Psoas muscle (tissue), 8 donors: ENCODE results near the gene TBC1D1. TPM values are rescaled to one million over a fixed set of nuclear protein-coding genes. Genes with fewer than 3 reads are reported as not detected.

Source experiments
- ATAC-seq, 4 donors: fragments of 200-7000 bp; cut with Tn5 transposase; one replicate each; pipeline ENCODE4 v1.9.1; 2020; ENCODE audit warnings: moderate library complexity in 3 of 4, mild to moderate bottlenecking in 2 of 4
- DNase-seq, 2 donors: peaks; one replicate each; pipeline ENCODE4 v3.0.0-alpha.2; 2020
- H3K27ac ChIP-seq: fragments of 200-600 bp; one replicate; pipeline ENCODE4 v1.8.0; 2022
- H3K27me3 ChIP-seq, 3 donors: fragments of 200-600 bp in 1 of 3; one replicate each; pipeline versions ENCODE4 v1.6.1 to v1.8.0; 2013 to 2022; ENCODE audit warnings: low read length in 2 of 3, mild to moderate bottlenecking in 2 of 3, moderate library complexity in 1 of 3; ENCODE audit not compliant: insufficient read depth in 3 of 3
- H3K36me3 ChIP-seq, 2 donors: fragments of 200-600 bp in 1 of 2; one replicate each; pipeline versions ENCODE4 v1.6.1 to v1.8.0; 2013 to 2022; ENCODE audit warnings: low read depth in 1 of 2, mild to moderate bottlenecking in 1 of 2, moderate library complexity in 1 of 2; ENCODE audit not compliant: insufficient read depth in 1 of 2
- H3K4me1 ChIP-seq: fragments of 200-600 bp; one replicate; pipeline ENCODE4 v1.8.0; 2022
- H3K4me3 ChIP-seq: fragments of 200-600 bp; one replicate; pipeline ENCODE4 v1.8.0; 2022; ENCODE audit warnings: mild to moderate bottlenecking
- H3K9me3 ChIP-seq: fragments of 200-600 bp; one replicate; pipeline ENCODE4 v1.8.0; 2022
- CTCF ChIP-seq: fragments of 200-600 bp; IDR thresholded peaks from one replicate; pipeline ENCODE4 v1.8.0; 2022; ENCODE audit warnings: antibody characterized with exemption
- WGBS, 3 donors: extraction: QIAGEN DNeasy Blood & Tissue Kit; methylation state at CpG; one replicate each; pipeline versions ENCODE4 v1.1.6 to v1.1.7; 2013; 5-methylcytosine and 5-hydroxymethylcytosine counted together
- intact Hi-C, 2 donors: fragments of 100-400 bp; cut with DNase I; formaldehyde crosslinking; loops; one replicate each; pipeline versions ENCODE4 v1.11.0 to v1.14.2; 2022
- polyA plus RNA-seq, 3 donors: library from polyadenylated mRNA; stranded (reverse); fragments of 200-250 nt; gene quantifications; one replicate each; pipeline ENCODE4 v1.2.3, GENCODE V29; 2013
- total RNA-seq, 4 donors: library from RNA; stranded (reverse); fragmentation: NEBNext Ultra II Directional in 2 of 4; extraction: Animal tissue kit (Norgen Biotek cat#: 25700) in 2 of 4; gene quantifications; one replicate each; pipeline versions ENCODE4 v1.2.1 to v1.2.4, GENCODE V29; 2021 to 2023
- donor health status: healthy with polysubstance abuse.
- donor health status: DM: no; HTN: no; CAD: no; lungs with moderate emphysema.
- donor health status: Bipolar disorder and iron deficiency.
- donor health status: healthy.
- donor health status: DM: yes; HTN: yes; CAD: no.
- donor health status: DM: no; HTN: no; CAD: no.
- donor health status: DM: no; HTN: no; CAD: no.
- donor health status: DM: yes; HTN: yes; CAD: no.

The TBC1D1 gene
- total and polyA plus RNA-seq, 7 donors: 18.1 to 130 (median 42.5) TPM

- intact Hi-C loops: no loop called here
- ATAC-seq (peak in 2 of 4 donors; percentile 36 to 38), DNase-seq (no peak)
- WGBS, 3 donors: 55 to 85% (median 55%) methylated on average over 4 of the region's 4 CpGs
- Histone ChIP-seq H3K4me1 (peaks cover 4% of the 10 kb centered on the region), H3K36me3 (no peaks in the 10 kb centered on the region), H3K27ac (no peak overlapping the region), H3K27me3 (no peaks in the 10 kb centered on the region), H3K4me3 (no peak overlapping the region), H3K9me3 (no peaks in the 10 kb centered on the region)
- TF ChIP-seq CTCF: no peak
Measured at GRCh38 chr4:37948542-37948941, 57.7 kb downstream of the TBC1D1 start.

GRCh38 chr4:37949636-37950426 is 58.9 kb downstream of the TBC1D1 start:
- H3K27me3 ChIP-seq: no peaks in the 10 kb centered on the region
- H3K9me3 ChIP-seq: no peaks in the 10 kb centered on the region
- 68 to 72% (median 71%) methylated on average over 9 of the region's 9 CpGs for WGBS, 3 donors
- ATAC-seq (peak in 2 of 4 donors; percentile 8 to 32), DNase-seq (no peak)
- intact Hi-C loops: no loop called here
- H3K4me3 ChIP-seq: no peak overlapping the region
- TF ChIP-seq CTCF: no peak
- no peaks in the 10 kb centered on the region for H3K36me3 ChIP-seq
- H3K4me1 ChIP-seq: peaks cover 4% of the 10 kb centered on the region
- H3K27ac ChIP-seq: no peak overlapping the region

- Histone ChIP-seq H3K27me3 (no peaks in the 10 kb centered on the region), H3K4me1 (peaks cover 4% of the 10 kb centered on the region), H3K9me3 (no peaks in the 10 kb centered on the region), H3K4me3 (no peak overlapping the region), H3K27ac (no peak overlapping the region), H3K36me3 (no peaks in the 10 kb centered on the region)
- intact Hi-C loops: no loop called here
- 90 to 92% (median 91%) methylated on average over 10 of the region's 10 CpGs for WGBS, 3 donors
- ATAC-seq (no peak), DNase-seq (no peak)
- TF ChIP-seq CTCF: no peak
Measured at GRCh38 chr4:37951461-37952352, 60.8 kb downstream of the TBC1D1 start.

- Histone ChIP-seq H3K27ac (no peak overlapping the region), H3K9me3 (no peaks in the 10 kb centered on the region), H3K36me3 (no peaks in the 10 kb centered on the region), H3K4me1 (peaks cover 4% of the 10 kb centered on the region), H3K27me3 (no peaks in the 10 kb centered on the region), H3K4me3 (no peak overlapping the region)
- DNase-seq (no peak), ATAC-seq (no peak)
- intact Hi-C loops: no loop called here
- 30 to 59% (median 52%) methylated on average over 1 of the region's 1 CpG for WGBS, 3 donors
- TF ChIP-seq CTCF: no peak
Measured at GRCh38 chr4:37953156-37953555, 62.3 kb downstream of the TBC1D1 start.
